ENCODE measurements around the gene PARVG. TPM values are rescaled to one million over a fixed set of nuclear protein-coding genes. Genes with fewer than 3 reads are reported as not detected.

The PARVG gene
- total RNA-seq, 2 donors from 2014 or later, result 0.11 to 0.44 TPM

- H3K36me3 Mint-ChIP-seq (ENCODE audit: low read depth), result no peaks in the 10 kb centered on the region
- H3K36me3 ChIP-seq (ENCODE audit: control insufficient read depth, insufficient read depth, low read length), result no peaks in the 10 kb centered on the region
- no peak overlapping the region for H3K4me3 Mint-ChIP-seq
- H3K4me1 ChIP-seq (ENCODE audit: control insufficient read depth, insufficient read depth, low read length), result peaks cover 7% of the 10 kb centered on the region
- no peak for DNase-seq
- H3K27me3 ChIP-seq (ENCODE audit: control insufficient read depth, insufficient read depth, low read length, poor library complexity, severe bottlenecking), result no peaks in the 10 kb centered on the region
- H3K4me1 Mint-ChIP-seq, result peaks cover 2% of the 10 kb centered on the region
- no peak overlapping the region for H3K9ac ChIP-seq (ENCODE audit: extremely low read depth, low read length, poor library complexity, severe bottlenecking)
- H3K27ac Mint-ChIP-seq, result no peak overlapping the region
- no peak overlapping the region for H3K27ac ChIP-seq (ENCODE audit: low read depth, low read length)
- H3K9me3 Mint-ChIP-seq, result no peaks in the 10 kb centered on the region
- peaks cover 2% of the 10 kb centered on the region for H3K27me3 Mint-ChIP-seq (ENCODE audit: insufficient read depth)
- 92 to 98% methylated on average over 7 to 11 of the region's 11 CpGs for WGBS, 2 experiments (ENCODE audit: insufficient coverage in 1 of 2, insufficient read length in 1 of 2)
- no peak for TF ChIP-seq CTCF (conservative IDR thresholded peaks at IDR 0.05)
- no peaks in the 10 kb centered on the region for H3K9me3 ChIP-seq (ENCODE audit: control insufficient read depth, low read length)
- no peak overlapping the region for H3K4me3 ChIP-seq (ENCODE audit: low read length)
These were observed 12.2 kb downstream of the PARVG start for GRCh38 chr22:44192816-44193534.

GRCh38 chr22:44193535-44193891 is 12.8 kb downstream of the PARVG start:
- no peak for DNase-seq
- H3K9ac ChIP-seq (ENCODE audit: extremely low read depth, low read length, poor library complexity, severe bottlenecking), result no peak overlapping the region
- Mint-ChIP-seq H3K36me3 (ENCODE audit: low read depth) (no peaks in the 10 kb centered on the region), H3K27ac (no peak overlapping the region), H3K4me3 (no peak overlapping the region), H3K9me3 (no peaks in the 10 kb centered on the region), H3K4me1 (peaks cover 2% of the 10 kb centered on the region), H3K27me3 (ENCODE audit: insufficient read depth) (peaks cover 2% of the 10 kb centered on the region)
- no peaks in the 10 kb centered on the region for H3K36me3 ChIP-seq (ENCODE audit: control insufficient read depth, insufficient read depth, low read length)
- H3K4me1 ChIP-seq (ENCODE audit: control insufficient read depth, insufficient read depth, low read length), result peaks cover 7% of the 10 kb centered on the region
- 92 to 97% methylated on average over 2 to 4 of the region's 4 CpGs for WGBS, 2 experiments (ENCODE audit: insufficient coverage in 1 of 2, insufficient read length in 1 of 2)
- H3K27me3 ChIP-seq (ENCODE audit: control insufficient read depth, insufficient read depth, low read length, poor library complexity, severe bottlenecking), result no peaks in the 10 kb centered on the region
- H3K27ac ChIP-seq (ENCODE audit: low read depth, low read length), result no peak overlapping the region
- H3K4me3 ChIP-seq (ENCODE audit: low read length), result no peak overlapping the region
- no peak for TF ChIP-seq CTCF (conservative IDR thresholded peaks at IDR 0.05)
- no peaks in the 10 kb centered on the region for H3K9me3 ChIP-seq (ENCODE audit: control insufficient read depth, low read length)

- Histone ChIP-seq H3K27ac (ENCODE audit: low read depth, low read length) (no peak overlapping the region), H3K9ac (ENCODE audit: extremely low read depth, low read length, poor library complexity, severe bottlenecking) (no peak overlapping the region), H3K27me3 (ENCODE audit: control insufficient read depth, insufficient read depth, low read length, poor library complexity, severe bottlenecking) (no peaks in the 10 kb centered on the region), H3K4me1 (ENCODE audit: control insufficient read depth, insufficient read depth, low read length) (peaks cover 7% of the 10 kb centered on the region), H3K4me3 (ENCODE audit: low read length) (no peak overlapping the region), H3K9me3 (ENCODE audit: control insufficient read depth, low read length) (no peaks in the 10 kb centered on the region), H3K36me3 (ENCODE audit: control insufficient read depth, insufficient read depth, low read length) (no peaks in the 10 kb centered on the region)
- H3K36me3 Mint-ChIP-seq (ENCODE audit: low read depth), result no peaks in the 10 kb centered on the region
- WGBS, 2 experiments (ENCODE audit: insufficient coverage in 1 of 2, insufficient read length in 1 of 2), result 83 to 94% methylated on average over 2 of the region's 2 CpGs
- H3K4me1 Mint-ChIP-seq, result peaks cover 2% of the 10 kb centered on the region
- no peak overlapping the region for H3K4me3 Mint-ChIP-seq
- H3K27ac Mint-ChIP-seq, result no peak overlapping the region
- no peak for TF ChIP-seq CTCF (conservative IDR thresholded peaks at IDR 0.05)
- no peak for DNase-seq
- no peaks in the 10 kb centered on the region for H3K9me3 Mint-ChIP-seq
- H3K27me3 Mint-ChIP-seq (ENCODE audit: insufficient read depth), result peaks cover 2% of the 10 kb centered on the region
These were observed 13.8 kb downstream of the PARVG start for GRCh38 chr22:44194569-44194968.

All from endodermal cell (in vitro differentiated cells).